Glomerular endothelial cell (primary cell): ENCODE data around the gene CTAG1A. TPM values are rescaled to one million over a fixed set of nuclear protein-coding genes. Genes with fewer than 3 reads are reported as not detected.
"Not testable (repeated sequence)": the region's sequence is repeated elsewhere in the genome, so short reads cannot be mapped to it uniquely, and the experiment has no call there.

ENCODE experiments used
- DNase-seq: peaks from one replicate; pipeline ENCODE4 v3.0.0-alpha.2; 2011; ENCODE audit warnings: low read depth, low spot score; ENCODE audit errors: extremely low read depth
- total RNA-seq: library from RNA; depleted of rRNA; stranded (reverse); fragments of >200 nt; gene quantifications from 2 replicates; pipeline ENCODE4 v1.2.3, GENCODE V29; 2015

The CTAG1A gene
- total RNA-seq, 1 donor from 2014 or later, result not detected

DNA sequence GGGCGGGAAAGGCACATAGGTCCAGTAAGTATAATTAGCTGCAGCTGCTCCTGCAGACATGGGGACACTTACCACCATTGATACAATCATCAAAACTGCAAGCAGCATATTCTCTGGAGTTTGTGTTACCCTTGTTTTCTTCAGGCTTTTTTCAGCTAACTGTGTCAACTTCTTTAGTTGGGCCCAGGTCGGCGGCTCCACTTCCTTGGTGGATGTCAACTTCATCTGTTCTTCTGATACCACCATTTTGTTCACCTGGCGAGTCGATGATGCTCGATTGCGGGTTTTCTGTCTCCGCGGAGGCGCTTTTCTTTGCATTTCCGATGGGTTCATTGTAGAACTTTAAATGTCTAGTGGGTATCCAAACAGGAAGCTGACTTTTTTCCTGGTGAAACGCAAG lies 26.2 kb downstream of the CTAG1A start:
- not testable (repeated sequence) for DNase-seq

DNA sequence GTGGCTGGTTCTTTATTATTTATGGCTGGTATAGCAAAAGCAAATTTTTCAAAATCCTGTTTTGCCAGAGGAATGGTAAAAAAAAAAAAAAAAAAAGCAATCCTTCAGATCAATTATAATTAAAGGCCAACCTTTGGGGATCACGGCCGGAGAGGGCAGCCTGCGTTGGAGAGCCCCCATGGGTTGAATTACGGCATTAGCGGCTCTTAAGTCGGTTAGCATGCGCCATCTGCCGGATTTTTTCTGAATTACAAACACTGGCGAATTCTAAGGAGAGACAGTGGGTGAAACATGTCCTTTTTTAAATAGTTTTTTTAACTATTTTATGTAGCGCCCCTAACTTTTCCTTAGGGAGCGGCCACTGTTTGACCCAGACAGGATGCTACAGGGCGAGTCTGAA lies 28.7 kb downstream of the CTAG1A start:
- DNase-seq, result not testable (repeated sequence)

DNA sequence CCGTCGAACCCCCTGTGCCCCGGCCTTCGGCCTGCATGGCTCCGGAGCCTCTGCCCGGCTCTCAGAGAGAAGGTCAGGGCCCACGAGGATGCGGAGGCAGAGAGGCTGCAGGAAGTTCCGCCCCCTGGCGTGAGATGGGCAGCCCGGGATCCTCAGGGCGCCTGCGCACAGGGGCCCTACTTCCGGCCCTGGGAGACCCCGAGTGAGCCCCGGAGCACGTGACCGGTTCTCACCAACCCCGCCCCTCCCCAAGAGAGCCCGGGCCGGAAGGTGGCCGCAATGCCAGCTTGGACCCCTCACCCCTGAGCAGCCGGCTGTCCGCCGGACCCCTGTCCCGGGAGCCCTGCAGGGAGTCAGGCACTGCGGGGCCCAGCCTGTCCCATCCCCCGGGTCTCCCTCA lies 34.2 kb downstream of the CTAG1A start, which contains the start of gene CTAG1B:
Gene CTAG1B, minus strand, starts transcription at position 101 of the 400 bp plus-strand sequence. Its CDS starts 64 bp downstream, at position 37.
- not testable (repeated sequence) for DNase-seq

DNA sequence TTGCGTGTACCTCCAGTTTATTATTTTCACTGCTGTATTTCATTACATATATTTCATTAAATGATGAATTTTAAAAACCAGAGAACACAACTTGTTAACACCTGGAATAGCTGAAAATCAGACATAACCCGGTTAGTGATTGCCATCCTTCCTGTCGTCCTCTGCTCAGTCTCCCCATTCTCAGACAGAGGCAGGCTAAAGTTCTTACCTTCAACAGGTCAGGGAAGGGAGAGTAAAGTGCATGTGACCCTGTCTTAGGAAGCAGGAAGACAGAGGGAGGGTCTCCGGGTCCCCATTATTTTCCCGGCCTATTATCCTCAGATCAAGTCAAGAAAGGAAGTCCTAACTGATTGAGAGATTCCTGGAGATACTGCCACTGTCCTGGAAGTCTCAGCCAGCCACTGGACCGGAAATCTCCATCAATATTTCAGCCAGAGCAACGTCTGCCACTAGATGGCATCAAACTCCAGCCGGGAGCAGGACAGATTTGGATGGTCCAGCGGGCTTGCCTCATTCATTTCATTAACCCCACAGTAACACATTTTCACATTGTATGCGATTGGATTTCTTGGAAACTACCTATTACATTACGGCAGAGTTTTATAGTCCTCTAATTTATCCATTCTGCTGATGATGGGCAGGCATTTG lies 36.0 kb downstream of the CTAG1A start:
- not testable (repeated sequence) for DNase-seq

DNA sequence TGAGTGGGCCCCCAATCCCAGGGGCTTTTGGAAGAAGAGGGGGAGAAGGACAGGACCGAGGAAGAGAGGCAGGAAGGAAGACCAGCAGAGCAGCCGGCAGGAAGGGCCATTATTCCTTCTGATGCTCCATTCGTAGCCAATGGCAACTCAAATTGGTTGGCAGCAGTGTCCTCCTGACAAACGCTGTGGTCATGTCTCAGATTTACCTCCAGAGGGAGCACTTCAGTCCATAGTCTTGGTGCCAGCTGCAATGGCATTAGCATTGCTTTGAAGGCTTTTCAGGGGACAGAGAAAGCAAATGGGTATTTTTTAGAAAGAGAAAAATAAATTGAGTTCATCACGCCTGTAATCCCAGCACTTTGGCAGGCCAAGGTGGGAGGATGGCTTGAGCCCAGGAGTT lies 44.0 kb downstream of the CTAG1A start:
- DNase-seq, result not testable (repeated sequence)

DNA sequence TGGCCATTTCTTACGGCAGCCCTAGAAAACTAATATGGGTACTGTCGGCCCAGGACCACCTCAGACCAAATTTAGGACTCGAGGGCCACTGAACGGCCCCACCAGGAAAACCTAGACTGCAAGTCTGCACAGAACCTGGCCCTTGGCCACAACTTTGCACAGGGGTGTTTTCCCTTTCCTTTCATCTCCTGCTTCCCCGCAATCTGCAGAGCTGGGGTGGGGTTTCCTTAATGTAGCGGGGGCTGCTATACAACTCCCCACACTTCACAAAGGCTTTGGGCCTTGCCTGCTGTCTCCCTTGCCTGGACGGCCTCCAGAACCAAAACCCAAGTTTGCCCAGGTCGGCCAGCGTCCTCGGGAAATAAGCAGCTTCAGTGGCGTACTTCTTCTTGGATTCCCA lies 46.0 kb downstream of the CTAG1A start:
- DNase-seq, result not testable (repeated sequence)

DNA sequence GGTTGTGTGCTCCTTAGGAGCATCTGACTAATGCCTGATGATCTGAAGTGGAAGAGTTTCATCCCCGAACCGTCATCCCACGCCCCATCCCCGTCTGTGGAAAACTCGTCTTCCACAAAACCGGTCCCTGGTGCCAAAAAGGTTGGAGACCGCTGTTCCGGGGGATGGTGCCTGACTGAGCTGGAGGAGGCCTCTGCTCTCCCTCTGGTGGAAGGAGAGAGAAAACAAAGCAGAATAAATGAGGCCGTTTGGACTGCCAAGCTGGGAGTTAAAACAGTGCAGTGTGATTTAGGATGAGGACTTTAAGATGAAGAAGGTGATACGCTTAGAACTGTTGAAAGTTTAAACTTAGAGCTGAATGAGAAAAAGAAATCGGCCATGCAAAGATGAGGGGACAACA lies 48.7 kb downstream of the CTAG1A start:
- DNase-seq, result not testable (repeated sequence)

Other genes starting within 250 kb of the CTAG1A start
- gene FLNA, start 210.5 kb upstream of the CTAG1A start, total RNA-seq, result 2,158 and 2,243 TPM in 2 replicates
- gene EMD, start 205.8 kb upstream of the CTAG1A start, total RNA-seq, result 61.2 and 64.1 TPM in 2 replicates
- gene RPL10, start 186.8 kb upstream of the CTAG1A start, total RNA-seq, result 5,051 and 8,288 TPM in 2 replicates
- 71.8 and 97.7 TPM in 2 replicates for gene DNASE1L1, start 175.9 kb upstream of the CTAG1A start, total RNA-seq
- gene TAFAZZIN, start 173.6 kb upstream of the CTAG1A start, total RNA-seq, result 37.7 and 75.2 TPM in 2 replicates
- gene ATP6AP1, start 156.5 kb upstream of the CTAG1A start, total RNA-seq, result 115 and 164 TPM in 2 replicates
- gene GDI1, start 148.0 kb upstream of the CTAG1A start, total RNA-seq, result 84.3 and 115 TPM in 2 replicates
- 78.8 and 92.5 TPM in 2 replicates for gene FAM50A, start 141.0 kb upstream of the CTAG1A start, total RNA-seq
- gene PLXNA3, start 126.9 kb upstream of the CTAG1A start, total RNA-seq, result 25.4 and 29.2 TPM in 2 replicates
- 28.0 and 28.9 TPM in 2 replicates for gene LAGE3, start 105.9 kb upstream of the CTAG1A start, total RNA-seq
- 41.1 TPM in 2 replicates for gene UBL4A, start 98.5 kb upstream of the CTAG1A start, total RNA-seq
- gene SLC10A3, start 94.5 kb upstream of the CTAG1A start, total RNA-seq, result 31.8 and 33.3 TPM in 2 replicates
- 35.4 and 36.4 TPM in 2 replicates for gene FAM3A, start 68.9 kb upstream of the CTAG1A start, total RNA-seq
- 81.1 and 102 TPM in 2 replicates for gene G6PD, start 38.3 kb upstream of the CTAG1A start, total RNA-seq
- 13.5 and 18.8 TPM in 2 replicates for gene IKBKG, start 37.5 kb upstream of the CTAG1A start, total RNA-seq
- gene CTAG1B, start 34.1 kb downstream of the CTAG1A start, total RNA-seq, result not detected in 2 replicates
- not detected in 2 replicates for gene CTAG2, start 68.4 kb downstream of the CTAG1A start, total RNA-seq
- gene GAB3, start 165.9 kb downstream of the CTAG1A start, total RNA-seq, result 6.8 and 8.0 TPM in 2 replicates
- 26.4 and 38.0 TPM in 2 replicates for gene DKC1, start 177.7 kb downstream of the CTAG1A start, total RNA-seq
- gene MPP1, start 220.4 kb downstream of the CTAG1A start, total RNA-seq, result 32.9 and 39.2 TPM in 2 replicates
- not detected in 2 replicates for gene SMIM9, start 249.5 kb downstream of the CTAG1A start, total RNA-seq